Prostate gland (tissue), 2 donors: ENCODE measurements around the gene NOTCH4.

Experiments used
- POLR2A ChIP-seq: fragments of 450-650 bp; IDR thresholded peaks from one replicate; pipeline ENCODE4 v1.6.1; 2016; ENCODE audit warnings: antibody characterized with exemption, mild to moderate bottlenecking
- POLR2AphosphoS5 ChIP-seq: sonication (generic); formaldehyde crosslinking; IDR thresholded peaks from one replicate; pipeline ENCODE4 v1.6.1; 2017; ENCODE audit warnings: antibody characterized with exemption
- TF ChIP-seq, protein P1 (sequence below), 4 experiments: fragments of 200-600 bp in 2 of 4; fragments of 450-650 bp in 2 of 4; sonication (generic) in 2 of 4; IDR thresholded peaks; 1 replicate in 3 of 4; 2 replicates in 1 of 4; pipeline ENCODE4 v1.5.1; 2016 to 2019; ENCODE audit warnings: antibody characterized with exemption in 4 of 4, mild to moderate bottlenecking in 2 of 4, moderate library complexity in 2 of 4

DNA sequence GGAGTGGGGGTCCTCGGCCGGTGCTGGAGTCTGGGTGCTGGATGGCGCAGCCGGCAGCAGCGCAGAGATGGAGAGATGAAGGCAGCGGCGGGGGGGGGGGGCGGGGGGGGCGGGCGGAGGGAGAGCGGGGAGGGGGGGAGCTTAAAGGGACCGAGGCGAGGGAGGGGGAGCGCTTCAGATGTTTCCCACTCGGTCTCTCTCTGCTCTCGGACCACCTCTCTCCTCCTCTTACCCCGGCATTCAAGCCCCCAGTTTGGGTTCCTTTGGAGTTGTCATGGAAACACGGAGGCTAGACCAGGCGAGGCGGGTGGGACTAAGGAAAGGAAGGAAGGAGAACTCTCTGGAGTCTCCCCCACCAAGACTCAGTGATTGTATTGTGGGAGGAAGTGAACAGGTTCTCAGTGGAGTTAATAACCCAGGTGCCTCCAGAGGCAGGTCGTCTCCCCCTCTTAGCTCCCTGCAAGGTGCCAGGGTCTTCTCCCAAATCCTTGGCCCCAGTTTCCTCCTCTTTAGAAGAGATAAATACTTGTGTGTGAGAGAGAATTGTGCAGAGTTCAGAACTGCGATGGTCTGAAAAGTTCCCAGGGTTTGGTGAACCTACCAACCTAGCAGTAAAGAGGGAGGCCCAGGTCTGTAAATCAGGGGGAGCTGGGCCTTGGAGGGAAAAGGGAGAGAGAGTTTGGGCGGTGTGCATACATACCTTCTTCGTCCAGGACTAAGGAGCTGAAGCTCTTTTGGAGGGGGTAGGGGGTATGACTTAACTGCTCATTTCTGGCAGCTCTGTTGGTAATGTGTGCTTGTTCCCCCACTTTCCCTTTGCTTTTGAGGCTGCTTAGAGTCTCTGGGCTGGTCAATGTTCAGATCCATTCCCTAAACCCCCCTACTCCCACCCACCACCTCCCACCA lies 71.8 kb downstream of the NOTCH4 start, which contains the start of gene PRRT1:
- TF ChIP-seq, protein P1, sequence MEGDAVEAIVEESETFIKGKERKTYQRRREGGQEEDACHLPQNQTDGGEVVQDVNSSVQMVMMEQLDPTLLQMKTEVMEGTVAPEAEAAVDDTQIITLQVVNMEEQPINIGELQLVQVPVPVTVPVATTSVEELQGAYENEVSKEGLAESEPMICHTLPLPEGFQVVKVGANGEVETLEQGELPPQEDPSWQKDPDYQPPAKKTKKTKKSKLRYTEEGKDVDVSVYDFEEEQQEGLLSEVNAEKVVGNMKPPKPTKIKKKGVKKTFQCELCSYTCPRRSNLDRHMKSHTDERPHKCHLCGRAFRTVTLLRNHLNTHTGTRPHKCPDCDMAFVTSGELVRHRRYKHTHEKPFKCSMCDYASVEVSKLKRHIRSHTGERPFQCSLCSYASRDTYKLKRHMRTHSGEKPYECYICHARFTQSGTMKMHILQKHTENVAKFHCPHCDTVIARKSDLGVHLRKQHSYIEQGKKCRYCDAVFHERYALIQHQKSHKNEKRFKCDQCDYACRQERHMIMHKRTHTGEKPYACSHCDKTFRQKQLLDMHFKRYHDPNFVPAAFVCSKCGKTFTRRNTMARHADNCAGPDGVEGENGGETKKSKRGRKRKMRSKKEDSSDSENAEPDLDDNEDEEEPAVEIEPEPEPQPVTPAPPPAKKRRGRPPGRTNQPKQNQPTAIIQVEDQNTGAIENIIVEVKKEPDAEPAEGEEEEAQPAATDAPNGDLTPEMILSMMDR (IDR thresholded peaks at IDR 0.05), result no peak
- no peak for TF ChIP-seq POLR2AphosphoS5
- TF ChIP-seq POLR2A, result no peak
